Mesenchymal stem cell (in vitro differentiated cells and primary cell): ENCODE measurements around the gene SNX18.

Experiments
- DNase-seq: peaks from one replicate; pipeline ENCODE4 v3.0.0-alpha.2; 2013
- H2AFZ ChIP-seq: one replicate; pipeline ENCODE4 v1.6.1; 2013; ENCODE audit warnings: low read depth, mild to moderate bottlenecking, control low read depth, inconsistent platforms, low read length, moderate library complexity
- H2AK5ac ChIP-seq: 2 replicates; pipeline ENCODE4 v1.6.1; 2013; ENCODE audit warnings: low read length, moderate library complexity, mild to moderate bottlenecking, inconsistent platforms; ENCODE audit not compliant: severe bottlenecking
- H2BK120ac ChIP-seq: one replicate; pipeline ENCODE4 v1.6.1; 2013; ENCODE audit warnings: low read depth, mild to moderate bottlenecking, inconsistent platforms, low read length, moderate library complexity
- H2BK12ac ChIP-seq, 2 experiments: one replicate each; pipeline ENCODE4 v1.6.1; 2013; ENCODE audit warnings: inconsistent platforms in 2 of 2, low read length in 2 of 2, mild to moderate bottlenecking in 2 of 2, moderate library complexity in 2 of 2, control low read depth in 1 of 2
- H2BK15ac ChIP-seq: one replicate; pipeline ENCODE4 v1.6.1; 2013; ENCODE audit warnings: mild to moderate bottlenecking, low read depth, inconsistent platforms; ENCODE audit not compliant: poor library complexity, severe bottlenecking
- H2BK5ac ChIP-seq: 2 replicates; pipeline ENCODE4 v1.6.1; 2013; ENCODE audit warnings: low read depth, mild to moderate bottlenecking, low read length, control low read depth, inconsistent platforms; ENCODE audit not compliant: poor library complexity, severe bottlenecking
- H3K14ac ChIP-seq, 2 experiments: one replicate each; pipeline ENCODE4 v1.6.1; 2013; ENCODE audit warnings: inconsistent platforms in 2 of 2, low read length in 2 of 2, control low read depth in 1 of 2, mild to moderate bottlenecking in 1 of 2, moderate library complexity in 1 of 2
- H3K18ac ChIP-seq, 2 experiments: one replicate each; pipeline ENCODE4 v1.6.1; 2013; ENCODE audit warnings: inconsistent platforms in 2 of 2, low read length in 2 of 2, control low read depth in 1 of 2, low read depth in 1 of 2, mild to moderate bottlenecking in 1 of 2
- H3K23ac ChIP-seq, 2 experiments: one replicate each; pipeline ENCODE4 v1.6.1; 2013; ENCODE audit warnings: inconsistent platforms in 2 of 2, low read length in 2 of 2, mild to moderate bottlenecking in 2 of 2, moderate library complexity in 2 of 2, control low read depth in 1 of 2
- H3K27ac ChIP-seq: 2 replicates; pipeline ENCODE4 v1.5.1; 2013; ENCODE audit warnings: mild to moderate bottlenecking, moderate library complexity, low read length, control low read depth, inconsistent platforms; ENCODE audit not compliant: poor library complexity, severe bottlenecking
- H3K27me3 ChIP-seq, 2 experiments: 2 replicates each; pipeline versions ENCODE4 v1.6.1 to v1.7.0; 2013; ENCODE audit warnings: low read length in 2 of 2, mild to moderate bottlenecking in 2 of 2, moderate library complexity in 2 of 2, control low read depth in 1 of 2, inconsistent platforms in 1 of 2; ENCODE audit not compliant: control insufficient read depth in 1 of 2, insufficient read depth in 1 of 2
- H3K36me3 ChIP-seq, 2 experiments: 2 replicates each; pipeline versions ENCODE4 v1.6.1 to v1.7.0; 2013; ENCODE audit warnings: low read length in 2 of 2, control low read depth in 1 of 2, inconsistent platforms in 1 of 2, low read depth in 1 of 2, mild to moderate bottlenecking in 1 of 2; ENCODE audit not compliant: insufficient read depth in 2 of 2, control insufficient read depth in 1 of 2
- H3K4ac ChIP-seq, 2 experiments: one replicate each; pipeline ENCODE4 v1.6.1; 2013; ENCODE audit warnings: inconsistent platforms in 2 of 2, low read length in 2 of 2, mild to moderate bottlenecking in 2 of 2, moderate library complexity in 2 of 2, control low read depth in 1 of 2, low read depth in 1 of 2
- H3K4me1 ChIP-seq: 2 replicates; pipeline ENCODE4 v1.6.1; 2013; ENCODE audit warnings: low read depth, low read length, control low read depth; ENCODE audit not compliant: control insufficient read depth, insufficient read depth
- H3K4me2 ChIP-seq: 2 replicates; pipeline ENCODE4 v1.6.1; 2013; ENCODE audit warnings: low read length, mild to moderate bottlenecking, inconsistent platforms; ENCODE audit not compliant: poor library complexity, severe bottlenecking
- H3K4me3 ChIP-seq, 2 experiments: 2 replicates each; pipeline versions ENCODE4 v1.5.1 to v1.7.0; 2013; ENCODE audit warnings: low read length in 2 of 2, mild to moderate bottlenecking in 2 of 2, control low read depth in 1 of 2, low read depth in 1 of 2; ENCODE audit not compliant: insufficient read depth in 1 of 2
- H3K79me1 ChIP-seq: replicated peaks from 2 replicates; pipeline ENCODE4 v1.6.1; 2013; ENCODE audit warnings: mild to moderate bottlenecking, control low read depth, low read length, inconsistent platforms; ENCODE audit not compliant: poor library complexity, severe bottlenecking
- H3K9ac ChIP-seq: 2 replicates; pipeline ENCODE4 v1.7.0; 2013; ENCODE audit warnings: mild to moderate bottlenecking, low read length, moderate library complexity
- H3K9me3 ChIP-seq: 2 replicates; pipeline ENCODE4 v1.7.0; 2013; ENCODE audit warnings: mild to moderate bottlenecking, low read length; ENCODE audit not compliant: control insufficient read depth
- H4K8ac ChIP-seq: one replicate; pipeline ENCODE4 v1.6.1; 2013; ENCODE audit warnings: inconsistent platforms, mild to moderate bottlenecking, low read length, moderate library complexity
- H4K91ac ChIP-seq: one replicate; pipeline ENCODE4 v1.6.1; 2013; ENCODE audit warnings: mild to moderate bottlenecking, low read length, inconsistent platforms
- WGBS: methylation state at CpG from one replicate; pipeline ENCODE4 v1.1.7; 2013; ENCODE audit warnings: mixed read lengths; 5-methylcytosine and 5-hydroxymethylcytosine counted together

SNX18 gene

DNA sequence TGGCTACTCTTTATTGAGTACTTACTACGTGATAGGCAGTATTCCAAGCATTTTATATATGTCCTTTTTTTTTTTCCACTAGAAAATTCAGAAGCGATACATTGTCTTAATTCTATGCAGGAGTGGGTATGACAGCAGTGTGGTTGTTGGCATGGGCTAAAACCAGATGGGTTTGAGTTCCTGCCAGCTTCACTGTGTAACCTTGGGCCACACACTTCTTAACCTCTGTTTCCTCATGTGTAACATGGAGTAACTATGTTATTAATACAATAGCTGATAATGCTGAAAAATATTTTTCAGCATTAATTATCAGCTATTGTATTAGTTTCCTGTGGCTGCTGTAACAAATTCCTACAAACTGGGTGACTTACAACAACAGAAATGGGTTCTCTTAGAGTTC, 12.0 kb downstream of the SNX18 start:
- Histone ChIP-seq H2BK120ac (no peak overlapping the region), H3K9ac (no peak overlapping the region), H4K91ac (no peak overlapping the region), H3K14ac (no peak overlapping the region), H3K79me1 (peaks cover 33% of the 10 kb centered on the region), H4K8ac (no peak overlapping the region), H3K4me2 (no peak overlapping the region), H2BK15ac (no peak overlapping the region), H3K23ac (no peak overlapping the region), H3K27me3 (no peaks in the 10 kb centered on the region), H2BK12ac (no peak overlapping the region), H3K27ac (no peak overlapping the region), H3K9me3 (no peaks in the 10 kb centered on the region), H3K4me1 (peaks cover 9% of the 10 kb centered on the region), H2AK5ac (no peak overlapping the region), H3K18ac (no peak overlapping the region), H3K36me3 (peaks cover 0 to 9% of the 10 kb centered on the region in 2 experiments), H2AFZ (no peak overlapping the region), H3K4ac (no peak overlapping the region), H3K4me3 (no peak overlapping the region), H2BK5ac (no peak overlapping the region)
- no peak for DNase-seq
- WGBS: no CpG with 5 or more reads among the region's 2 CpGs

DNA sequence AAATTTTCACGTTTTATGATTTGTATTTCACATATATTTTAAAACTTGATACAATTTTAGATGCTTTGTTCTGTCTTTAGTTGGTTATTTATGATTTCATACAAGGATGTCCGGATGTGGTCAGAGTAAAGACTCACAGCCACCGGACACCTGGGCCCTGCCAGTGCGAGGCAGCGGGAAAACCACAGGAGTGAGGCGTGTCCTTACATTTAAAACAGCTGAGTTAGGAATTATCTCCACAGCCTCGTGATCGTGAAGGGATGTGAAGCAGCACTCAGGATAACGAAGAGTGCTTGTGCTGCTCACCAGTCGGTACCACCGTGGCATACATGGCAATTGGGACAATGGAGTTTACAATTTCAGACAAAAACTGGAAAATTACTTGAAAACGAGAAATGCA, 14.0 kb downstream of the SNX18 start:
- peaks cover 32% of the 10 kb centered on the region for H3K79me1 ChIP-seq

DNA sequence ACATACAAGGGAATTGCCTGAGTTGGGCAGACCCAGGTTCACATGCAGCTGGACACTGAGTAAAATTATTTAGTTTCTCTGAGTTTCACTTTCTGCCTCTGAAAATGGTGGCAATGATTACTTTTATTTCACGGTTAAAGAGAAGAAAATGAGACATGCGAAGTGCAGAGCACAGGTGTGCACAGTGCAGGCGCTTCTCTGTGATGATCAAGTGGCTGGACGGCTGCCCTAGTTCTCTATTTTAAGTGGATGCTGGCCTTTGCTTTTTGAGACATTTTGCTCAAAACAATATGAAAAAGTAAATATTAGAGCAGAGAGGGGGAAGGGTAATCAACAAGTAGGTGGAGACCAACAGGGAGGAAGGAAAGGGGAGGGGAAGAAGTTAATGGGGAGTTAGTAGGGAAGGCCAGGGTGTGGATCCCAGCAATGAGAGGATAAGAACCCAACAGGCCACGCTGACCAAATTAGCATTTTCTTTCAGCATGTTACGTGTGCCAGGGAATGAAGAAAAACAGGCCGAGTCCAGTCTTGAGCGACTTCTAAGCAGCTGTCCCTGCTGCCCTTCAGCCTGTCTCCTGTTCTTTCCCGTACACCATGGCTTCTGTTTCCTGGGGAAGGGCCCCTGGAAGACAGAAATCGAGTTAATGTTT, 16.1 kb downstream of the SNX18 start:
- Histone ChIP-seq H3K23ac (no peak overlapping the region), H4K91ac (peak overlapping the region; percentile 67), H3K4me2 (no peak overlapping the region), H3K36me3 (peaks cover 0 to 3% of the 10 kb centered on the region in 2 experiments), H3K4me3 (peak overlapping the region in 1 of 2 experiments; percentile 35), H3K4me1 (peaks cover 6% of the 10 kb centered on the region), H3K14ac (no peak overlapping the region), H3K4ac (peak overlapping the region; percentile 17 to 54), H2BK15ac (peak overlapping the region; percentile 77), H3K27me3 (no peaks in the 10 kb centered on the region), H2BK12ac (peak overlapping the region in 1 of 2 experiments; percentile 3), H2AK5ac (no peak overlapping the region), H2AFZ (no peak overlapping the region), H3K9me3 (no peaks in the 10 kb centered on the region), H3K9ac (peak overlapping the region; percentile 81), H3K27ac (no peak overlapping the region), H4K8ac (peak overlapping the region; percentile 81), H2BK120ac (no peak overlapping the region), H3K18ac (peak overlapping the region in 1 of 2 experiments; percentile 34), H3K79me1 (peaks cover 22% of the 10 kb centered on the region), H2BK5ac (no peak overlapping the region)
- WGBS: 83% methylated on average over 9 of the region's 10 CpGs
- peak; percentile 51 for DNase-seq

More for the DNA sequence above, 14.0 kb downstream of the SNX18 start:
- DNase-seq: no peak
- Histone ChIP-seq H3K27me3 (no peaks in the 10 kb centered on the region), H2AK5ac (no peak overlapping the region), H3K9ac (no peak overlapping the region), H3K4me2 (no peak overlapping the region), H3K9me3 (no peaks in the 10 kb centered on the region), H3K4me3 (no peak overlapping the region), H4K8ac (no peak overlapping the region), H2BK5ac (no peak overlapping the region), H2BK12ac (no peak overlapping the region), H3K27ac (no peak overlapping the region), H3K14ac (no peak overlapping the region), H3K4me1 (peaks cover 6% of the 10 kb centered on the region), H3K4ac (no peak overlapping the region), H2BK120ac (no peak overlapping the region), H3K23ac (no peak overlapping the region), H3K18ac (peak overlapping the region in 1 of 2 experiments; percentile 37), H2AFZ (no peak overlapping the region), H2BK15ac (no peak overlapping the region), H4K91ac (no peak overlapping the region), H3K36me3 (peaks cover 0 to 5% of the 10 kb centered on the region in 2 experiments)
- 64% methylated on average over 11 of the region's 12 CpGs for WGBS

DNA sequence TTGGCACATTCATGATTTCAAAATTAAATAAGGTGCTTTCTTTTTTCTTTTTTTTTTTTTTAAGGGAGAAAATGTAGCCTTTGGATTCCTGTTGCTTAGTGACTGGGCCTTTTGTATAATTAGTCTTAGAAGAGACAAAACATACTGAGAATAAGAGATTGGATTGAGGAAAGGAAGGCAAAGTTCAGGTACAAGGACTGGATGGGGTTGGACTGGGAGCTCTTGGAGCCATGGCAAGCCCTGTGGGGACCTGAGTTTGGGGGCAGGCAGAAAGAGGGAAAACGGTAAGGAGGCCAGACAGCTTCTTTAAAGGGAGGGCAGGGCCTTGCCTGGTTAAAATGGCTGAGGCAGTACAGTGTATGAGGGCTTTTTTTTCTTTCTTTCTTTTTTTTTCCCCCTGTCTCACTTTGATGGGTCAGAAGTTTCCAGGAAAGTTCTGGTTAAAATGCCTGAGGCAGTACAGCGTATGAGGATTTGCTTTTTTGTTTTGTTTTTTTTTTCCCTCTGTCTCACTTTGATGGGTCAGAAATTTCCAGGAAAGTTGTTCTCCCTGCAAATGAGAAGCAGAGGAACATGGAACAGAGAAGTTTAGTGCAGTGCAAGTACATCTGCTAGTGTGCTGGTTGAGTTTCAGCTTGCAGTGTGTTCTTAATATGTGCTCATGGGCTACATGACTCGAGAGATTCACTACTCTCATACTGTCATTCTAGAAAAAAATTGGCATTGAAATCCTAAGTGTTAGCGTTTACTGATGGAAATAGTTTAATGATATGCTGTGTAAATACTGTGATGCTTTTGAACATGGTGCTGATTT, 16.8 kb downstream of the SNX18 start:
- Histone ChIP-seq H3K14ac (no peak overlapping the region), H3K27ac (no peak overlapping the region), H3K9ac (peak overlapping the region; percentile 81), H2AFZ (no peak overlapping the region), H3K4me1 (peaks cover 6% of the 10 kb centered on the region), H3K4ac (peak overlapping the region; percentile 37 to 54), H2BK15ac (no peak overlapping the region), H3K4me3 (peak overlapping the region in 1 of 2 experiments; percentile 35), H4K91ac (no peak overlapping the region), H2BK5ac (no peak overlapping the region), H2BK120ac (no peak overlapping the region), H3K4me2 (no peak overlapping the region), H2AK5ac (no peak overlapping the region), H3K9me3 (no peaks in the 10 kb centered on the region), H2BK12ac (no peak overlapping the region), H3K23ac (no peak overlapping the region), H3K27me3 (no peaks in the 10 kb centered on the region), H3K79me1 (peaks cover 19% of the 10 kb centered on the region), H4K8ac (no peak overlapping the region), H3K18ac (no peak overlapping the region), H3K36me3 (peaks cover 0 to 6% of the 10 kb centered on the region in 2 experiments)
- 79% methylated on average over 2 of the region's 4 CpGs for WGBS
- DNase-seq: no peak
